Posterior cingulate gyrus (tissue), 11 donors: ENCODE results near the gene CERKL.

Source experiments
- DNase-seq, 10 donors: peaks; one replicate each; pipeline versions ENCODE4 v3.0.0 to v3.0.0-alpha.2; 2020 to 2021; ENCODE audit warnings: mixed read lengths in 3 of 10
- intact Hi-C: fragments of 100-400 bp; cut with DNase I; formaldehyde crosslinking; loops from one replicate; pipeline ENCODE4 v1.15.1; 2023

CERKL gene

DNA sequence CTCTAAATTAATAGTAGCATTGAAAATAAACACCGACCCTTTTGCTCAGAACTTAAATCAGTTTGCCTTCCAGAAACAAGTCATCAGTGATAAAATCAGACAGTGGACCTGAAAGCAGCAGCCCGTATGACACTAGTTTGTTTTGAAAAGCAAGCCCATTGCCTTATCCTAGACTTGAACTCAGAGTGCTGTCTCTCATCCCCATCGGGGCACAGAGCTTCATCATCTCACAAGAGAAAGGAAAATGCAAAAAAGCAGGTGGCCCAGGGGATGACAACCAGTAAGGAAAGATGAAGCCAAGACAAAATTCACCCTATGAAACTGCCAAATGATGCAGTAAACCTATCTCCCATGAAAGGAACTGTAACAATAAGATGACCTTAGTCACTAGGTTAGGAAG lies 71.2 kb downstream of the CERKL start:
- intact Hi-C loops, result no loop called here
- no peak for DNase-seq

DNA sequence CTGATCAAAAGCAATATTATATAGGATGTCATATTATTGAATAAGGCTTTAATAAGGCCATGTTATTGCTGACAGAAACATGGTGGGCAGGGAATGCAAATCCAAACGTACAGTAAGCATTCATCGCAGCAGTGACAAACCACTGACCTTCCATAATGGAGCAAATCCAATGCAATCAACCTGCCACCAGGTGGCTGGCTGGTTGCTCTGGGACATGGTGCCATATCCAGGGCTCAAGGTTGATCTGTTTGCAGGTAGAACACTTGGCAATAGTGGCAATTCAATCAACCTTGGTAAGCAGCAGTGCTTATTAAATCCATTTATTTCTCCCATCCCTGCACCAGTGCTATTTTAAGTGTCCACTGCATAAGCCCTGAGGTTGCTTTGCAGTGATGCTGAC lies 75.4 kb downstream of the CERKL start:
- intact Hi-C loops, result no loop called here
- DNase-seq, result no peak

DNA sequence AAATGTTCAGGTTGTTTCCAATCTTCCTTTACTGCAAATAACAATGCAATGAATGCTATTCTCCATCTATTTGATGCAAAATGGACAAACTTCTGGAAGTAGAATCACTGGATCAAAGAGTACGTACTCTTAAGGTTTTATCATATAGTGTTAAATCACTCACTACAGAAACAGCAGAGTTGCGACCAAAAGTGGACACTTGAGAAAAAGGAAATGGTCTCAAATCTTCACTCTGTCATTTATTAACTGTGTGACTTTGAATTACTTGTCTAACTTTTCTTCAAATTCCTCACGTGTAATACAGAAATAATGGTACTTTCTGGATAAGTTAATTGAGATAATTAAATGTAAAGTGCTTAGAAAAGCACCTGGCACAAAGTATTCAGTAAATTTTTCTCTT lies 78.1 kb downstream of the CERKL start:
- no peak for DNase-seq
- intact Hi-C loops, result no loop called here

DNA sequence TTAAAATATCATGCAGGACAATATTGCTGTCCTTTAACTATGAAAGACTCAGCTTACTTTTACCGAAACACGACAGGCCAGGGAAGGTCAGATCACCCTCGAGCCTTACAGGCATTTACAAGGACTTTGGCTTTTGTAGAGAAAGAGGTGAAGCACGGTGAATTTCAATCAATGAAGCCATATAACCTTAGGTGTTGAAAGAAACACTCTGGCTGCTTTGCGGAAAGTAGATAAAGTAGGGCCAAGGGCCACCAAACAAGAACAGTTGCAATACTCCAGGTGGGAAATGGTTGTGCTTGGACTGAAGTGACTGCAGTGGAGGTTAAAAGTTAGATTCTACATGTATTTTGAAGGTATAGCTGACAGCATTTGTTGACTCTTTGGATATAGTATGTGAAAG lies 80.5 kb downstream of the CERKL start:
- intact Hi-C loops, result no loop called here
- DNase-seq, result no peak

DNA sequence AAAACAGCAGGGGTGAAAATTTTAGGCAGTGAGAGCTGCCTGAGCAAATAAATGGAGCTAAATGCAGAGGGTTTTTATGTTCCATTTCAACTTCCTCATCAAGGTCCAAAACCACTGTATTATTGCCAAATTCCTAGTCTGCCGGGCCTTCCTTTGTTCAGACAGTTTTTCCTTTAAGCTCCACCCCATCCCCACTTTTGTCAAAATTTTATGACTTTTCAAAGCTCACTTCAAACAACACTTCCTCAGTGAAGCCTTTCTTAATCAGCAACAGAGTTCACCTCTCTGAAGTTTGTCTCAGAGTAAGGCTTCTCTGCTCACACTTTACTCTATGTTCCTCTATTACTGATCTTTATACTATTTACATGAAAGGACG lies 81.3 kb downstream of the CERKL start:
- DNase-seq, result no peak
- intact Hi-C loops, result no loop called here

DNA sequence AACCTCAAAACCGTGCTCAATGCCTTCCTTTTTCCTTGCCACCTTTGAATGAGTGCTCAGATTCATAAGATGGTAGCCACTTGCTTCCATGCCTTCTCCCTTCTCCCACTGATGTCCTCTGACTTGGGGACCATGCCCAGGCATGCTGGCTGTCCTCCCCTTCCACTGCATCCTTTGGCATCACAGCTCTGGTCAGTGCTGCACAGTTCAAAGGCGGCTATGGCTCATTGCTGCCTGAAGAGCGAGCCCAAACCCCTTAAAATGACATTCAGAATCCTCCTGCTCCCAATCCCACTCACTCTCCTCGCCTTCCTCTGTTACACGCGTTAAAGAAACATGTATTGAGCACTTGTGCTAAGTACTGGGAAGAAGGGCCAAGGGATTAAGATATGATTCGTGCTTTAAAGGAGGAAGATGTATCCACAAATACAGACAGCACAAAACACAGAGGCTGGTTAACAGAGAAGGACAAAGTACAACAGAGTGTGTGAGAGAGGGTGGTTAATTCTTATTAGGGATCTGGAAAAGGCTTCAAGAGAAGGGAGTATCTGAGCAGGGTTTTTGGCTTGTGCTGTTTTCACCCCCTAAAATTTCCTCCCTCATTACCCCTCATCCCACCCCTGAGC lies 81.8 kb downstream of the CERKL start:
- DNase-seq, result no peak
- intact Hi-C loops, result no loop called here

DNA sequence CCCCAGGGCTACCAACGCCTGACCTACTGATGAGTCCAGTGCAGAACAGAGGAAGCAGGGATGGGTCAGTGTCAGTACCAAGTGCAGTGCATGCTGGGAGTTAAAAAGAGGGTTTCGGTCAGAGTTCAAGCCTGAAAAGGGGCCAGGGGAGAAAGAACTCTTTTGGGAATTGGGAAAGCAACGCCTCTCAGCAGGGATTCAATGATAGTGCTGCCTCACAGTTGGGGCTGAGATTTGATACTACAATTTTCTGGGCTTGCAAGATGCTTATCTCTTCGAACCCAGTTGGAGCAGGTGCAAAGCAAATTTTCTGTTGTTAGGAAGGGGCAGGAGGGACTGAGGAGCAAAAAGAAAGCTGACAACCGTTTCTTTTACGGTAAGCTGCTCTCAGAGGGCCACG lies 82.6 kb downstream of the CERKL start:
- no peak for DNase-seq
- intact Hi-C loops, result loop anchor here (5.0 kb wide), 1 partner anchor 143 kb away; no protein-coding TSS in a partner anchor

DNA sequence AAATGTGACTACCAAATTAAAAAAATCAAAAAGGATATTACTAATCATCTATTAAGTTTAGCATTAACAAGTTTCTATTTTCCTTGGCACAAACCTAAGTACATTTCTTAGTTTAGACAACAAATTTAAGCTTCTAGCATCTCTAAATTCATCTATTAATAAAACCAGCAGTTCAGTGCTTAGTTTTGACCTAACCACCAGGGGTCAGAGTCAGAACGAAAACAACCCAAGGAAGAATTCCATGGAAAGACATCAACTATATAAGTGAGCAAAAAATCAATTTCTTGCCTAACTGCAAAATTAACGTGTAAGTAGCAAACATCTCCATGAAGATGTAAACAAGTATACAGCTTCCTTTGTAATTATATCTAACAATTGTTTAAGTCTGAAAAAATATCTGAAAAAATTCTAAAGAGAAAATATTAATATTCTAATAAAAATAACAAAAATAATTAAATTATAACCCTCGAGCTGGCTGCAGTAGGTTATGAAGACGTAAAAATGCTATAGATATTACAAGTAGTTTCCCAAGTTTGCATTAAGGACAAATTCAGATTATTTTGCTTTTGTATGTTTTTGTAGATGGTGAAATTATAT lies 83.7 kb downstream of the CERKL start:
- intact Hi-C loops, result loop anchor here (5.0 kb wide), 1 partner anchor 144 kb away; no protein-coding TSS in a partner anchor
- no peak for DNase-seq

DNA sequence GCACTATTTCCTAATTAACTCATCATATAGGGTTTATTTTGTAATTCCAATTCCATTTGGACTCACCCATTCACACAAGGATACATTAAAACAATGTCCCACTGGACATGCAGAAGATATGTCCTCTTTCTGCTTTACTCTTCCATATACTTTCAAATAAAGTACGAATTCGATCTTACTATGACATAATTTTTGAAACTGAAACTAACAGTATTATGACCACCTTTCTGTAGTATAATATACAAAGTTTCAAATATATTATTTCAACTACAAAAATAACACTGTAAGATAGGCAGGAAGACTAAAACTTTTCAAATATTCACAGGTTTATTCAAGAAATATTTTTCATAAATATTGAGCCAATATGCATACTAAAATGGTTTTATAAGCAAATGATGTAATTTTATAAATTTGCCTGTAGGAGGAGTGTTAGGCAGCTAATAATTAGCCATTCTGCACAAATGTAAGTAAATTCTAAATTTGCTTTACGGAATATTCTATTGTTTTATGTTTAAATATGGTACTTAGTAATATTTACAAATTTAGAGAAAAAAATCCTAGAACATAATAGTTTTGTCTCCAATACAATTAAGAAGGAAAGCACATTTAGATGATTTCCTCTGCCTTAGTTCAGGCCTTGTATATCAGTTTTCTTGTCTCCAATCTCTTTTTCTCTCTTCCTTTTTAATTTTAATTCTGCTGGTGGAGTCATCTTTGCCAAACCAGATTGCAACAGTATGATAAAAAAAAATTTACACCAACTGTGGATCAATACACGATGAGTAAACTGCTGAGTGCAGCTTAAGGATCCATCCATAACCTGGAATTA lies 85.9 kb downstream of the CERKL start:
- DNase-seq, result no peak
- intact Hi-C loops, result loop anchor here (5.0 kb wide), 1 partner anchor 146 kb away; no protein-coding TSS in a partner anchor

DNA sequence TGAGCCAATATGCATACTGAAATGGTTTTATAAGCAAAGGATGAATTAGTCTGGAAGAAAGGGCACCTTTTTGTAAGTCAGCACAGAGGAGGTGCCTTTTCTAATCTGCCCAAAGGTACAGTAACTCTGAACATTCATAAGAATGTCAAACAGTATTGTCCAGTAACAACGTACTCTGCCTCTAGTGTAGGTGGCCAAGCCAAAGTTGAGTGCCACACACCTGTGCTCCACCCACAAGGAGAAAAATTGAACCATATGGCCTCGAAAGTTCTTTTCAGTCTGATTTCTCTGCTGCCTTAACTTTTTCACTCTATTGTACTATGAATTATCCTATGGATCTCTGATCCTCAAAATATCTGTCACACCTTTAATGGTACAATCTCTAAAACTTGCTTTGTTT lies 86.8 kb downstream of the CERKL start:
- DNase-seq, result no peak
- intact Hi-C loops, result loop anchor here (5.0 kb wide), 1 partner anchor 147 kb away; no protein-coding TSS in a partner anchor

DNA sequence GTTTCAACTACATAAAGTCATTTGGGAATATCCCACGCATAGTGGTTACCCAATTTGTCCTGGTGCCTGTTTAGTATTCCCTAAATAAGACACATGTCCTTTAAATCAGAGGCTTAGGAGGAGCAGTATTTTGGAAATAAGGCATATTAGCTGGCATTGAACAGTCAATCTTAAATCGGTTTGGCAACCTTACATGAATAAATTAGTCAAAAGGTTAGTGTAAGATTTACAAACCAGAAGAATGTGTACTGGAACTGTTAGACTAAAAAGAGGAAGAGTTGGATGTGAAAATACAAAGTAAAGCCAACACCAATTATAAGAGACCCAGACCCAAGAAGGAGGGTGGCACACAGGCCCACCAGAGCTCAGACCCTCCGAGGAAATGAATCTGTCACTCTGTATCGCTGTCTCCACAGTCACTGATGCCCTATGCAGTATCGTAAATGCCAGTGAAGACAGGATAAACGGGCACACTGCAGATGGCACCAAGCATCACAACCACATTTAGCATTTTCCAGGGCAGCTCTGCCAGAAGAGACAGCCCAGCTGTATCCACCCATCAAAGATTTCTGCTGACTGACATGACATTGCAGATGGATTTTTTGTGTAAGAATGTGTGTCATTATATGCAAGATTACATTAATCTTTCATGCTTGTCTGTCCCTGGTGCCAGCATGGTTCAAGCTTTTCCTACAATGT lies 90.4 kb downstream of the CERKL start:
- no peak for DNase-seq
- intact Hi-C loops, result no loop called here

DNA sequence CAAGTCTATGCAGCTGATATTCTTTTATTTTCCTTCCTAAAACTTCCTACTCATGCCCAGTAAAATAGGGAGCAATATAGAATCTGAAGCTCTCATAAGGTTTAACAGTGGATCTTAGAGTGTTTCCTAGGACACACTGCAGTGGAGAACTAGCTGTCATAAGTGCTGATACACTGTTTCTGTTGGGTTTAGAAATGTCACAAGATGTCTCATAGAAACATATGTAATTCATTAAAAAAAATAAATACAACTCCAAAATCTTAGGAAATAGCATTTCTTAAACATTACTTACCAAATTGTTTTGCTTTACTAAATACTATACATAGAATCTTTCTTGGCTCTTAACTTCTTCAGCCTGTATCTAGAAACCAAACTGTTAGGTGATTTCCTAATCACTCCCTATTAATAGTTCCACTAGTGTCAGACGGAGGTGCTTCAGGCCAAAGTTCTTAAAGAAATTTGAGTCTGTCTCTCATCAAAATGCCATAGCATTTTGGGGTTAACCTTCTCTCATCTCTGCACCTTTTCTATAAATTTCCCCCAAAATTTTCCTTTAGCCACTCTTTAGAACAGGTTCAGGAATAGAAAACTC lies 93.7 kb downstream of the CERKL start:
- DNase-seq, result no peak
- intact Hi-C loops, result no loop called here

DNA sequence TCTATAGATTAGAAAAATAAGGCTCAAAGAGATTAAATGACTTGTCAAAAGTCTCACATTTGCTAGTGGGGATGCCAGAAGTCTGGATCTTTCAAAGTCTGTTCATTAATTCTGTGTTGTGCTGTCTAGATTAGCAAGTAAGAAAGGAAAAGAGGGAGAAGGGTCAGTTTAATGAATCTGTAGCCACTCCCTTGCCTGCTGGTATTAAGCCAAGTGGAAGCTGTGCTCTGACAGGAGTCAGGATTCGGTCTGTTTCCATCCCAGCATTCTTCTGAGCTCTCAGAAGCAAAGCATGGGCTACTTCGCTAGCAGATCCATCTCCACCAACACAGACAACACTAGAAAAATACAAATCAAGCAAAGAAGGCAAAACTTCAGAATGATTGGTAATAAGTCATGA lies 98.5 kb downstream of the CERKL start:
- DNase-seq, result no peak
- intact Hi-C loops, result no loop called here

DNA sequence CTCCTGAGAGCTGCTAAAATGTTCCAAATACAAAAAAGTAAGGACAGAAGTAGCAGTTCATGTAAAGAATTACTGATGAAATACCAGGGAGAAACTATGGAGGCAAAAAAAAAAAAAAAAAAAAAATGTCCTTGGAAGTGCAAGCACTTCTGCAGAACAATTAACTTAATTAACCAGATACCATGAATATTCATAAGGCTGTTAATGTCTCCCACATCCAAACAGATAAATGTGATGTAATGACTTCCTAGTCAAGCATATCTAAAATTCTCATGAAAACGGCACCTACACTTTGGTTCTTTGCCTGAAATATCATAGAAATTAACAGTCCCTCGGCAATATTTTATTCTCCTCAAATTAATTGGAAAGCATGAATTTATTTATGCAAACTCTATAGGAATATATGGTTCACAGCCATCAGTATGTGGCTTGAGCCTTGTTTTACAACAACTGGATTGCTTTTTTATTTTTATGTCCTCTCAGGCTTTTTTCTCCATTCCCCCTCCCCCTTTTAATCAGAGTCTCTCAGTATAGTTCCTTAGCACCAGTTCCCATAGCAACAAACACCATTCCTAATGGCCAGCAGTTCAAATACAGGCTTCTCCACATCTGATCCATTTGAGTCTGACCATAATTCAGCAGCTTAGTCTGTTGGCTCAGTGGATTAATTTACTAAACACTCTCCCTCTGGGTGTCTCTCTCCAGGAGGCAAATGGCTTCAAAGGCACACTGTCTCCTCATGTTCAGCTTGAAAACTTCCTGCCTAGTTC lies 102.7 kb downstream of the CERKL start:
- intact Hi-C loops, result no loop called here

DNA sequence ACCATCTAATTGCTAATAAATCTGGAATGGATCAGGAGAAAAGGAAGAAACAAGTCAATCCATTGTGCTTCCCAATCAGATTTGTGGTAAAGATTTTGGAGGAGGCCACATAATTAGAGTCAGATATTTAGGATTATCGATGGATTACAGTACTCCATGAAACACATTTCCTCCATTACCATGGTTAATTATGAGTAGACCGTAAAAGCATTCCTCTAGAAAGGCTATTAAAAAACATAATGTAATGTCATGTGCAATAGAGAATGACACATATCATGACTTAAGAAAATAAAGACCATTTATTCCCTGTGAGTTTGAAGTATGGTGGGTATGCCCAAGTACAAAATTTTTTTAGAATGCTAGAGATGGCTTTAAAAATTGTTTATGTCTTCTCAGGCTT lies 103.7 kb downstream of the CERKL start:
- intact Hi-C loops, result no loop called here
- DNase-seq, result no peak

More for the DNA sequence above, 102.7 kb downstream of the CERKL start:
- no peak for DNase-seq

DNA sequence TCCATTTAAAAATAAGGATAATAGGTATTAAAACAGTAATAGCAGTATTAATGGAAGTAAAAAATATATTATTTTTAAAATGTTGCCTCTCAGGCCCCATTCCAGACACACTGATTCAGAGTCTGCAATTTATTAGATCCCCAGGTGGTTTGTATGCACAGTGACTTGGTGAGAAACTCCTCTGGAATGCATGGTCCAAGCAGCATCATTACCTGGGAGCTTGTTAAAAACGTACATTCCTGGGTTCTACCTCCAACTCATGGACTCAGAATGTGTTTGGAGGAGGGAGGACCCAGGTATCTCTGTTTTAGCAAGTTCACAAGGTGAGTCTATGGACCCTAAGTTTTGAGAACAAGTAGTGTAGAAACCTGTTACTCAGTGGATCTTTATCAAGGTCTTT lies 104.1 kb downstream of the CERKL start:
- intact Hi-C loops, result no loop called here
- DNase-seq, result no peak

DNA sequence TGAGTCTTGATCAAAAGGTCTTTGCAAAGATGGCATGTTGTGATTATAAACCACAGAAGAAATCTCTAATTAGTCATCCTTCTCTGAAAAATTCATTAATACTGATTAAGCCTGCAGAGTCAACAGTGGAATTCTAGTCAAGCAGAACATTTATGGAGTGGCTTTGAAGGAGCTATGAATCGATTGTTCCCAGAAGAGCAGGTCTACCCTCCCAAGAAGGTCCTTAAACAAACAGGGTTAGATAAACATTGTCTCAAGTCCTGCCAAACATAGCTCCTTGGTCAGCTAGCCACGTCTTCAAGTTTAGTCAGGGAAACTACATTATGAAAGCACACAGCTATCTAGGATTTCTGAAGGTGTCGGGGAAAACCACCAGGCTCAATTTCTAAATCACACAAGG lies 110.8 kb downstream of the CERKL start:
- intact Hi-C loops, result no loop called here
- no peak for DNase-seq

DNA sequence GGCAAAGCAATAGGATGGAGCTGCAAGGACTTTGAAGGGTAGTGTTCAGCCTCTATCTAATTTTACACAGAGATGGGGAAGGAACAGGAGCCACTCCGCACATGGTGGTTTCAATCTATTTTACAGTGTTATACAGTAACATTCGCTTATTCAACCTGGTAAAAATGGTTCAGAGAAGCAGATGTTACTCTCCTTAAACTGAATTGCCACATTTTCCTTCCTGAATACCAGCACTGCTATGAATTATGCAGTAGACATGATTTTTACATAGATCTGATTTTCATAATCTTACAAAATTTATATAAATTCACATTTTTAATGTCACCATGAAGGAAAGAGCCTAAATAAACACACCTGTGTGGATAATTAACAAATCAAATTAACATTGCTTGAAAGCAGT lies 114.7 kb downstream of the CERKL start:
- intact Hi-C loops, result no loop called here
- no peak for DNase-seq

DNA sequence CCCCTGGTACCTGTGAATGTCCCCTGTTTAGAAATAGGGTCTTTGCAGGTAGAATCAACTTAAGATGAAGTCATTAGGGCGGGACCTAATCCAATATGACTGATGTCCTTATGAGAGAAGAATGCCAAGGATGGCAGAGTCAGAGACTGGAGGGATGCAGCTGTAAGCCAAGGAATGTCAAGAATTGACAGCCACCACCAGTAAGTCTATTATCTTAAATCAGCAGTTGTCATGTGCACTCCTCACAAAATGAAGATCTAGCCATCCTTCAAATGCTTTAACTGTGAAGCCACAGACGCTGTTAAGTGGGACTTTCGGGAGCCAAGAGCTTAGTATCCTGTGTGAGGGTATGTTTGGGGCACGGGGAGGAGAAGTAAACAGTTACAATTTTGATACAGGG lies 116.5 kb downstream of the CERKL start:
- intact Hi-C loops, result no loop called here
- no peak for DNase-seq

DNA sequence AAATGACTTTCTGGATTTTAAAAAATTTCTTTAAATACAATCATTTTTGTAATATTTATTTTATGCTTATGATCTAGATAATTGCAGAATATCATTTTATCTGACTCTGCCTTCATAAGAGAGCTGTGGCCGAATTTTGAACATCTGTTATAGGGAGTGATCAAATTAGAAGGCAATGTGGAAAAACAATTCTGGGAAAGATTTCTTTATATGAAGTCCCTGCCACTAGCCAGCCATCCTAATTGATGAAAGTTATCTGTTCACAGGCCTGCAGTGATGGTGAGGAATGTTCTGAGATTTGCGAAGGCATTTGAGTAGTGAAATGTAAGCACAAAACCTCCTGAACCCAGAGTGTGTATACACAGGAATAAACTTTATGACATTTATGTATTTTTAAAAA lies 120.2 kb downstream of the CERKL start:
- intact Hi-C loops, result no loop called here
- no peak for DNase-seq
